Stimulated activated CD8-positive, alpha-beta memory T cell treated with anti-CD3 and anti-CD28 coated beads, Interleukin-15, amount 100 ng/mL, for 24 hours (primary cell): ENCODE results near the gene MED7.
"Not testable (repeated sequence)": the region's sequence is repeated elsewhere in the genome, so short reads cannot be mapped to it uniquely, and the experiment has no call there.

ENCODE experiments used
- DNase-seq: peaks from one replicate; pipeline ENCODE4 v3.0.0-alpha.2; 2020; ENCODE audit warnings: low read depth

Gene MED7, protein sequence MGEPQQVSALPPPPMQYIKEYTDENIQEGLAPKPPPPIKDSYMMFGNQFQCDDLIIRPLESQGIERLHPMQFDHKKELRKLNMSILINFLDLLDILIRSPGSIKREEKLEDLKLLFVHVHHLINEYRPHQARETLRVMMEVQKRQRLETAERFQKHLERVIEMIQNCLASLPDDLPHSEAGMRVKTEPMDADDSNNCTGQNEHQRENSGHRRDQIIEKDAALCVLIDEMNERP

DNA sequence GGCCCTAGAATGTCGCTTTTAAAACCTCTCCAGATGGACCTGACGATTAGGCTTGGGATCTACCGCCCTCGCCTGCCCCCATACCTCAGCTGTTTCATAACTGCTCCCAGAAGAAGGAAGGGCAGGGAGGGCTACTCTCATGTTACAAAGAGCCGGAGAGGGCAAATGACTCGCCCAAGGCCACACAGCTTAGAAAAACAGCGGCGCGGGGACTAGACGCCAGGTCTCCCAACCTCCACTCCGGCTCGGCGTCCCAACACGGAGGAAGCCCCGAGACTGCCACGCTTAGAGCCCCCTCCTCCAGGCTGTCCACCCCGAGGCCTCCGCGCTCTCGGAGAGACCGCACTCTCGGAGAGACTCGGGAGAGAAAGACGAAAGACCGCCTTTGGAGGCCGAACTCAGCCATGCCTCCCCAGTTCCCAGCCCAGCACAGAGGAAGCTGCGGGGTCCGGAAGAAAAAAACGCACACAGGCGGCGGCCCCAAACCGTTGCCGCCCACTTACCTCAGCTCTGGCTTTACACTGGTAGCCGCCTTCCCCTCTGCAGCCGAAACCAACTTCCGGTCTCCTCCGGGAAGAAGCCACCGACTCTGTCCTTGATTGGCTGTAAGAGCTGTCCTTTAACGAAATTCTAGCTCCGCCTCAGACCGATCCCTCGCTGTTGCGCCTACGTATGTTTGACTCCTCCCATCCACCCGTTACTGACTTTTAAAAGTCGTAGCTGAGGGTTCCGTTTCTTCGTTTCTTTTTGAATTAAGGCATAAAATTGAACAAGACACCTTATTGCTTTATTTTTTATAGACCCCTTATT, at the start of gene MED7:
Gene MED7 (minus strand): TSS at position 549 of the 810 bp plus-strand sequence. CDS start 3,434 bp downstream, outside the sequence.
- DNase-seq: peak; percentile 55

DNA sequence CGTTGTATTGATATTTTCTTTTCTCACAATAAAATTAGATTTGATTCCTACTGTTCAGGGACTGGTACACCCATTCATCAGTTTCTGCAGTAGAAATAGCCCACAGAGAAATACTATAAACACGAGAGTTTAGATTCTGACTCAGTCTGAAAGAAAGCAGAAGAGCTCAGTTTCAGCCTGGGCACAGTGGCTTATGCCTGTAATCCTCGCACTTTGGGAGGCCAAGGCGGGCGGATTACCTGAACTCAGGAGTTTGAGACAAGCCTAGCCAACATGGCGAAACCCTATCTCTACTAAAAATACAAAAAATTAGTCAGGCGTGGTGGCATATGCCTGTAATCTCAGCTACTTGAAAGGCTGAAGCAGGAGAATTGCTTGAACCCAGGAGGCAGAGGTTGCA, 46.6 kb upstream of the MED7 start:
- DNase-seq: no peak

DNA sequence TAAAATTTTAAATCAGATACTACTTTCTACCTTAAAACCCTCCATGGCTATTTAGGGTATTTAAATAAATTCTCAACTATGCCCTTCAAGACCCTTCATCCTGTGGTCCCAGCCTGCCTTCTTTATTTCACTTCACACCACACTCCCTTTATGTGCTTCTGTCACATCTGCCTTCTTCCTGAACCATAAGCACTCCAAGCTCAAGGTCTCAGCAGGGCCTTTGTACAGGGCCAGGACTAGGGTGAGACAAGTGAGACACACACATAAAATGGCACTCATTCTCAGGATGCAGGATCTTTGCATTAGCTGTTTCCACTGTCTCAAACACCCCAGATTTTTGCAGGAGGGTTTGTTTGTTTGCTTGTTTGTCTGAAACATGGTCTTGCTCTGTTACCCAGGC, 45.6 kb upstream of the MED7 start:
- DNase-seq: no peak

DNA sequence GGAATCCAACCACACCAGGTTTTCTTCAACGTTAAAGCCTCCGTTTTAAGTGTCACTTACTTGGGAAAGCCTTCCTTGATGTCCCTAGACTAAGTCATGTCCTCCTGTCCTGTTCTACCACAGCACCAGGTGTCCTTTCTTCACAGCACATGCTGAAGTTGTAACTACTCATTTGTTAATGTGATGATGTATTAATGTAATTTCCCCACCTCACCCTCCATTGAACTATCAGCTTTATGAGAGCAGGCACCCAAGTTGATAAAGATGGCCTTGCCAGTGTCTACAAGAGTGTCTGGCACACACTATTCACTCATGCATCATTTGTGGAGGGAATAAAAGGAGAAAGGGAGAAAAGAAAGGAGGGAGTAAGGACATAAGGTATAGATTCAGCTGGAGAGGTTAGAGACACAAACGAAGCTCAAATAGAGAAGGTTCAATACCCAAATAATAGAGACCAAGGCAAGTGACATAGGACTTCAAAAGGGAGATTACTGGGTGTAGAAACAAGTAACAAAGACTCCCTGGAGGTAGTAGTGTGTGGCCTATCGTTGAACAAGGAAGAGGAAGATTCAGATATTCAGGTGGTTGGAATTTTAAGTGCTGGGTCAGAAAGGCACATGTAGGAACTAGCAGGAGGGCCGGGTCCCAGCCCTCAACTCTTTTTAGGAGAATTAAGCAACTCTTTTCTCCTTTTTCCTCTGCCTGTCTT, 44.5 kb upstream of the MED7 start:
- DNase-seq: no peak

DNA sequence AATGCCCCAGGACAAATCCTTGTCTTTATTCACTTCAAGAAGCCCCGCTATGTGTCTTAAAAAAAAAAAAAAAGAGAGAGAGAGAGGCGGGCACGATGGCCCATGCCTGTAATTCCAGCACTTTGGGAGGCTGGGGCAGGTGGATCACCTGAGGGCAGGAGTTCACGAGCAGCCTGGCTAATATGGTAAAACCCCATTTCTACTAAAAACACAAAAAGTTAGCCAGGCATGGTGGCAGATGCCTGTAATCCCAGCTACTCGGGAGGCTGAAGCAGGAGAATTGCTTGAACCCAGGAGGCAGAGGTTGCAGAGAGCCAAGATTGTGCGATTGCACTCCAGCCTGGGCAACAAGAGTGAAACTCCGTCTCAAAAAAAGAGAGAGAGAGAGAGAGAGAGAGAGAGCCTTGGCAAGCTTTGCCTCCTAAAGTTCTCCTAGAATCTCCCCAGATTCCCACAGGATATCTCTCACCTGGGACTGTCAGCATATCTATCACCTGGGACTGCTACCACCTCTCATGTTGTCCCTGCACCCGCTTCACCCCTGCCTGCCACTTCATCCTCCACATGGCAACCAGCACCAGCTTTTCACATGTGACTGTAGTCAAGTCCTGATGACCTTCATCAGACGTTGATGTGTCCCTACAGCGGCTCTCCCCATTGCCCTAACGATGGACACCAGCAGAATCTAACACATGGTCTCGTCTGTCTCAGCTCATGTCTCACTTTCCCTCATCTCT, 43.8 kb upstream of the MED7 start:
- DNase-seq: no peak

DNA sequence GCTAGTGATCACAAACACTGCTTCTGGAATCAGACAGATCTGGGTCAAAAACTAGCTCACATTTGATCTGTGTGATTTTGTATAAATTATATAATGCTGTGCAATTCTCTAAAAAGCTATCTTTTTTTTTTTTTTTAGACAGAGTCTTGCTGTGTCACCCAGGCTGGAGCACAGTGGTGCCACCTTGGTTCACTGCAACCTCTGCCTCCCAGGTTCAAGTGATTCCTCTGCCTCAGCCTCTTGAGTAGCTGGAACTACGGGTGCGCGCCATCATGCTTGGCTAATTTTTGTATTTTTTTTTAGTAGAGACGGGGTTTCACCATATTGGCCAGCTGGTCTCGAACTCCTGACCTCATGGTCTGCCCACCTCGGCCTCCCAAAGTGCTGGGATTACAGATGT, 42.5 kb upstream of the MED7 start:
- not testable (repeated sequence) for DNase-seq

DNA sequence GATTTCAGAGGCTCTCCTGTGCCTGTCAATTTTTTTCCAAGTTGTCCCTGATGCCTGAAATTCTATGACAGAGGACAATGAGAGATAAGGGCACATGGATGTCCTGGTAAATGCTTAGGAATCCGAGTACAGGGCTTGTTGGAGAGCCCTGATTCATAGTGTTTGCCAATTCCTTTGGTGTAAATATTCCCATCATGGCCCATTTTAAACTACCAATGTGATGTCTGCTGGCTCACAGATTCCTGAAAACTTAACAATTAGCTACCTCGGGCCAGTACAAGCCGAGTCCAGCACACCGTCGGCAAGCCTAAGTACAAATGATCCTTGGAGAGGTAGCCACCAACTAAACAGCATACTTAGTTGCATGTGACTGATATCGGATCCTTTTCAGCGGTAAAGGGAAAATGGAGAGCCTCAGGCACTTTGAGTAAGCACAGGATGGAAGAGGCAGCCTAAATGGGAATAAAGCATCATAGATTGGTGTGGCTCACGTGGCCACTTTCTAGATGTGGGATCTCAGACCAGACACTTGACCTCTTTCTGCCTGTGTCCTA, 41.5 kb upstream of the MED7 start:
- DNase-seq: no peak

DNA sequence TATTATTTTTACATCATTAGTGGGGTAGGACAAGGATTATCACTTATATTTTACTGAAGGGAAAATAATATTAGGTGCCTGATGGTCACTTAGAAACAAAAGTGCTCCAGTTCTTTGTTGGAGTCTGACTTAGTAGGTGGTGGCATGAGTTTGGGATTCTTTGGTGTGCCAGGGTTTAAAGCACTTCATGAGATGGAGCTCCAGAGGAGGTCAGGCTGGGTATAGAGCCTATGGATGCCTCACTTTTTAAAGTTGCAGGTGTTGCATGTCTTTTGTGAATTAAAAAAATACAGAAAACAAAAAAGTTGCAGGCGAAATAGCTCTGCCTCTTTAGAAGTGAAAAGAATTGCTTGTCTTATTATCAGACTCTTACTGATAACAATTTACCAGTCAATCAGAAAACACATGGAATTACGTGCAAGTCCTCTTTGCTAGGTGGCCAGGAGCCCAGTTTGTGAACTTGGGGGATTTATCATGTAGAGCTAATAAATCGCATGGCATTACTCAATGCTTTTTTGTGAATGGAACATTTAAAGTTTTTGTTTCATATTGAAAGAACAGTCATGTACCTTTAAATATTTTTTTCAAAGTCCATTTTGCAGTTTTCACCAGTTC, 39.6 kb upstream of the MED7 start:
- DNase-seq: no peak

DNA sequence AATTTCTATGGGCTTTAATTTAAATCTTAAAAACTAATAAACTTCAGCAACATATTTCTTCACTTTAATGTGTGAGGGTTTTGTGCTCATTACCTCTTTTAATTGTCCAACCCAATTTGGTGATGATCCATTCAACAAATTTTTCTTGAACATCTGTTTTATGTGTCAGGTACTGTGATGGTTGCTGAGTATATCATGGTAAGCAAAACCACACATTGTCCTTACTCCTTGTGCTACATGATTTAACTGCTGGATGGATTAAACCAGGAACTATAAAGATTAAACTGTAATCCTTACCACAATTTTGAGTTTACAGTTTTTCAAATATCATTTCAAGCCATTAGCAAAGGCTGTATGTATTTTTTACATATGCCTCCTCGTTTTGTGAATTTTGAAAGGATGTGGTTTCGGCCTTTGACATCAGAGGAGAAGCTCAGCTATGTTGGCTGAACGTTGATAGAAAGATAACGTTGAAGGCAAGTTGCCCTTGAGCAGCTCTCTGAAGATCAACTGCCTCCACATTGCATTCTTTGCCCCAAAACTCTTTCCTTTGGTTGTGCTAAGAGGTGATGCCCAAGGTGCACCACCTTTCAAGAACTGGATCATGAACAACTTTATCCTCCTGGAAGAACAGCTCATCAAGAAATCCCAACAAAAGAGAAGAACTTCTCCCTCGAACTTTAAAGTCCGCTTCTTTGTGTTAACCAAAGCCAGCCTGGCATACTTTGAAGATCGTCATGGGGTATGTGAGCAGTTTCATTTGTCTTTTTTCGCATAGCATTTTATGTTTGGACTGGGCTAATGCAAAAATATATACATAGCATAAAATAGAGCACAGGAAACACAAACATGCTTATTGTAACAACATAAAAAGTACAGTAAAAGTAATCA, 38.0 kb upstream of the MED7 start, which contains the start of gene ITK:
Gene ITK (plus strand): TSS at position 467 of the 891 bp plus-strand sequence. CDS start 138 bp downstream, at position 605.
- DNase-seq: no peak

DNA sequence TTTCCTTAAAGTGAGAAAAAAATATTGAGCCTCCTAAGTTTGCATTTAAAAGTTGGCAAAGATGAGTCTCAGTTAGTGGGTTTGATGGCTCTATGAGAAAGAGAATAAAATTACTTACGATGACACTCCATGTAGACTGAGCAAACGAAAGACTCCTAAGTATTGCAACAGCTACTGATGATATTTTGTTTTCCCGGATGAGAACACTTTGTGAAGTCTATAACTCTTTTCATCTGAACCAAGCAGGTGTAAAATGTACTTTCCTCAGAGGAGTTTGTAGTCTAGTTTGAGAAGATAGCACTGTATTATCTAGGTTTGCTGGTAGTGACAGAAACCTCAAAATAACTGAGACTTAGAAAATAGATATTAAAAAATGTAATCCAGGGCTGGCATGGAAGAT, 36.3 kb upstream of the MED7 start:
- DNase-seq: no peak

DNA sequence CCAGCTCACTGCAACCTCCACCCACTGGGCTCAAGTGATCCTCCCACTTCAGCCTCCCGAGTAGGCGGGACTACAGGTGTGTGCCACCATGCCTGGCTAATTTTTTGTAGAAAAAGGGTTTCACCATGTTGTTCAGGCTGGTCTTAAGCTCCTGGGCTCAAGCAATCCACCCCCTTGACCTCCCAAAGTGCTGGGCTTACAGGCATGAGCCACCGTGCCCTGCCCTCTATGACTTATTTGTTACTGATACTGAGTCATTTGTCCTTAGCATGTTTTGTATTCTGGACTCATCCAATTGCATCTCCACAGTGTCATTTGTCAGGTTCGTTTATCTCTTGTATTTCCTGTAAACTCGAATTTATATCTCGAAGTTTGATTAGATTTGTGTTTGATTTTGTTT, 35.3 kb upstream of the MED7 start:
- DNase-seq: no peak

DNA sequence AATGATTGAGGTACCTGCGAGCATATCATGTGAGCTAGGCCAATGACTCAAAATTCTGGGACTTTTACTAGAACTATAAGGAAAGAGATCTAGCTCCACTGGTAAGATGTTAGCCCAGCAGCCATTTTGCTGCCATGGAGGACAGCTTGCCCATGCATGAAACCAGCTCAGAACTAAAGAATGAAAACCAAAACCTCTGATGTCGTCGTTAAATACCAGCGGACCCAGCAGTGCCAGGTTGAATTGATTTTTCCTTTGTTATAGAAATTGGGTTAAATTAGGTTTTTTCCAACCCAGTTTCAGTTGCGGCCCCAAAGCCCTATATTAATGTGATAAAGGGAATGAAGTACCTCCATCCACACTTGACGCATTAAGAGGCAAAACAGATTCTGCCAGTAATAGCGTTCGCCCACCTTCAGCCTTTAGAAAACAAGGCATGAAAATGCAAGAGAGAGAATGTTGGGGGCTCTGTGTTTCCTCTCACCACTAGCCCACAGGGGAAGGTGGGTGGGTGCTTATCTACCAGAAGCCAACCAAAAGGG, 32.5 kb upstream of the MED7 start:
- no peak for DNase-seq

DNA sequence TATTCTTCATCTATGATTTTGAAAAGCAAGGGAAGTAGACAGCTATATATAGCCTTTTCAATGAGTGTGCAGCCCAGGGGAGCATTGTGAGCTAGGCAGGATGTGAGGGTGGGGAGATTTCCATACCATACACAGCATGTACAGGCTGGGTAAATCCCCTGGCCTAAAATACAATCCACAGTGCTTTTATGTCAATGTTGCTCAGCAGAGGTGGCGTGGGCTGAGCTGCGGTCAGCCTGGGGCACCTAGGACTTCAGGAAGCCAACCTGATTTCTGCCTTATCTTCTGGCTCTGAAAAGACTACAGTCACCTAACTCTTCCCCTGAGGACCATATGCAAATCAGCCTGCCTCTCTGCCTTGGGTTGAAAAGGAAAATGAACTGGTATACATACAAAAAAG, 29.7 kb upstream of the MED7 start:
- DNase-seq: peak; percentile 52

DNA sequence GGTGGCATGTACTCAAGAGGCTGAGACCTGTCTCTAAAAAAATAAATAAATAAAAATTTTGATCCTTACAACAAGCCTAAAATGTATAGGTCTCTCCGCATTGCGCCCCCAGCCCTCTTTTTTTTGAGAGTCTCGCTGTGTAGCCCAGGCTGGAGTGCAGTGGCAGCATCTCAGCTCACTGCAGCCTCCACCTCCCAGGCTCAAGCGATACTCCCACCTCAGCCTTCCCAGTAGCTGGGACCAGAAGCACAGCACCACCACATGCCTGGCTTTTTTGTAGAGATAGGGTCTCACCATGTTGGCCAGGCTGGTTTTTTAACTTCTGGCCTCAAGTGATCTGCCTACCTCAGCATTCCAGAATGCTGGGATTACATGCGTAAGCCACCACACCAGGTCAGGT, 25.6 kb upstream of the MED7 start:
- no peak for DNase-seq

DNA sequence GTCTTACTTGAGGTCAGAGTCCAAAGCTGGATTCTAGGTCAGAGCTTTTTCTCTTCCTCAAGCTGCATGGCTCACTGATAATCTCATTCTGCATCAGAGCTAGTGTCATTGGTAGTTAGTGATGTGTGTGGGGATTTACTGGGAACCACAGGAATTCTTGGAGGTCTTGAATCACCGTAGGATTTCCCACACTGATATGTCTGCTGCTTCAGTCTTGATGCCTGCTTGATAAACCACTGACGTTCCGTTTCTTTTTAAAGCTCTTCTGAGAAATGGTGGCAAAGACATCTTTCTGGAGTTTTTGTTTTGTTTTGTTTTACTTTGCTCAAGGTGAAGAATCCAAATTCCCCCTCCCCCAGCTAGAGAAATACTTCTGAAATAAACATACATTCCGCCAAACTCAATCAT, 24.6 kb upstream of the MED7 start:
- no peak for DNase-seq

DNA sequence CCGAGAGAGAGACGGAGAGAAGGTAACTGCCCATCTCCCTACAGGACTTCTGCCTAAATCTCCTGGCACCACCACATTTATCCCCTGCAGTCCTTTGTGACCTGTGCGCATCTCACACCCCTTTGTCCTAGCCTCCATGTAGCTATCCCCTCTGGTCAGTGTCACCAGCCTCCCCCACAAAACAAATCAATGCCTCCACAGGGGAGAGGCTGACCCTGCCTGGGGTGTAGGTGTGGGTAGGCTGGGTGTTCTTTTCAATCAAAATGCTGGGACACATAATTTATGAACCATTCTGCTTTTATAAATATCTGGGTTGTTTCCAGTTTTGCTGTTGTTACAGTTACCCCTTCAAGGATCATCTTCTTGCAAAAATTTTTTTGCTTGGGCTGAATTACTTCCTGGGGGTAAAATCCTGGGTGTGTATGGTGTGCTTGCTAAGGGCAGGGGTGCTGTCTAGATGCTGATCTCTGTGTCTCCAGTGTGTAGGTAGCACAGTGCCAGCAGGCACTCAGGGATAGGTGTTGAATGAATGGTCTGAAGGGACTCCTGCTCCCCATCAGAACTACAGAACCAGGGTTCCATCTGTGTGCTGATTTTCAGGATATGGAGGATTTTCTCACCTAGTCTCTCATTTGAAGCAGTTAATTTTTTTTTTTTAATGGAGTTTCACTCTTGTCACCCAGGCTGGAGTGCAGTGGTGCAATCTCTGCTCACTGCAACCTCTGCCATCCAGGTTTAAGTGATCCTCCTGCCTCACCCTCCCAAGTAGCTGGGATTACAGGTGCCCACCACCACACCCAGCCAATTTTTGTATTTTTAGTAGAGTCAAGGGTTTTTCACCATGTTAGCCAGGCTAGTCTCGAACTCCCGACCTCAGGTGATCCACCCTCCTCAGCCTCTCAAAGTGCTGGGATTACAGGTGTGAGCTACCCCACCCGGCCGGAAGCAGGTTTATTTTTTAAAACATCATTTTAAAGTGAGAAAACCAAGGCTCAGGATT, 23.8 kb upstream of the MED7 start, which contains the start of gene GARIN3:
Gene GARIN3 (minus strand): TSS at position 51 of the 1,000 bp plus-strand sequence. CDS start 96 bp downstream, outside the sequence.
- no peak for DNase-seq

DNA sequence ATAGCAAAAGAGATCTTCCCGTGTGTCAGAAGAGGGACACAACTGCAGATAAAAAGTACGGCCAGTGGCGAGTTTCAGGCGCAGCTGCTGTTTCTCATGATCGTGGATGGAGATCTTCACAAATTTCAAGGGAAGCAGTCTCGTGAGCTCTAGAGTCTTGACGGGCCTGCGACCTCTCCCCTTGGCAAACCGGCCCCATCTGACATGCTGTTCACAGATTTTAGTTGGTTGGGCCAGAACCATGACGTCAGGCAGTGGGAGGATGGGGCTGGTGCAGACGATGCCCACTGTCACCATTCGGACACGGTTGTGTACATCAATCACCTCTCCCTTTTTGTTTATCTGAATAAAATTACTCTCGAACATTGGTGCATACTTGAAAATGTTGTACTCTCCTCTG, 23.0 kb upstream of the MED7 start:
- DNase-seq: no peak

DNA sequence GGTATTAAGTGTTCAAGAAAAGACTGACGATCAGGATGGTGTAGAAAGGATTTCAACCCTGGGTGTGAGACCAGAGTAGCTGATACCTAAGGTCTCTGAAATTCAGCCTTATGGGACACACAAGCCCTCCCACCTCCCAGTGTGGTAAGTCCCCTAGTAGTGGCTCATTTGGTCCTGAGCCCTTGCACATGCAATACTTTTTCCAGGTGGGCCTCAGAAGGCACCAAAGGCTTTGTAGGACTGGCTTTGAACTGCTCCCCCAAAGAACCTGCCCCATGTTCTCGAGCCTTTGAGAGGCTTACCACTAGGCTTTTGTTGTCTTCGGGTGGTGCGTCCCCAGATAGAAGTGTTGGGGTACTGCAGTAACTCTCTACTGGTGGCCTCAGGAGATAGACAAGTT, 22.6 kb upstream of the MED7 start:
- no peak for DNase-seq

DNA sequence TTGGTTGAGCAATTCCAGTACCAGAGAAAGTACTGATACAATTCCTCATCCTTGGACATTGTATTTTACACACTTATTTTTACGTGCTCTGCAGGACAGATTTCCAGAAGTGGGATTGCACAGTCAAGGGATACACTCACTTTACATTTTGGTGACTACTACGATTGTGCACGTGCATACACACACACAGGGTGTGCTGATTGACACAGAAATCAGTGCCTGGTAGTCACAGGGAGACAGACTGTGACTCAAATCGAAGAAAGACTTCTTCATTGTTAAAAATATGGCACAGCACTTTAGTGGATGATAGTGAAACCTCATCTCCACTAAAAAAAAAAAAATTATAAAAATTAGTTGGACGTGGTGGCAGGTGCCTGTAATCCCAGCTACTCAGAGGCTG, 21.9 kb upstream of the MED7 start:
- DNase-seq: no peak
